Keratinocyte (primary cell): ENCODE measurements around the gene CREG1. TPM values are rescaled to one million over a fixed set of nuclear protein-coding genes. Genes with fewer than 3 reads are reported as not detected.

Experiments used
- DNase-seq: peaks from one replicate; pipeline ENCODE4 v3.0.0-alpha.2; 2011; ENCODE audit warnings: low read depth, missing footprints, low spot score
- FAIRE-seq: peaks from 2 replicates; lab custom pipeline; 2011; peaks lifted over from hg19 to GRCh38; lab: Jason Lieb, UNC
- H2AFZ ChIP-seq: 2 replicates; pipeline ENCODE4 v1.6.0; 2012; ENCODE audit warnings: low read length, control low read depth, inconsistent platforms; ENCODE audit not compliant: control insufficient read depth
- H3K27ac ChIP-seq: 2 replicates; pipeline ENCODE4 v1.5.1; 2011; ENCODE audit warnings: low read length; ENCODE audit not compliant: control insufficient read depth, insufficient read depth
- H3K27me3 ChIP-seq: 3 replicates; pipeline ENCODE4 v1.6.0; 2011; ENCODE audit warnings: low read length; ENCODE audit not compliant: control insufficient read depth, insufficient read depth; ENCODE audit errors: extremely low read depth
- H3K36me3 ChIP-seq, 2 experiments: 2 replicates in 1 of 2; 3 replicates in 1 of 2; pipeline ENCODE4 v1.5.1; 2011; ENCODE audit warnings: low read length in 2 of 2, mild to moderate bottlenecking in 1 of 2; ENCODE audit not compliant: control insufficient read depth in 2 of 2, insufficient read depth in 2 of 2; ENCODE audit errors: extremely low read depth in 1 of 2
- H3K4me1 ChIP-seq: 3 replicates; pipeline ENCODE4 v1.5.1; 2011; ENCODE audit warnings: low read length; ENCODE audit not compliant: control insufficient read depth, insufficient read depth; ENCODE audit errors: extremely low read depth
- H3K4me2 ChIP-seq: 3 replicates; pipeline ENCODE4 v1.6.0; 2011; ENCODE audit warnings: low read depth, low read length; ENCODE audit not compliant: control insufficient read depth, insufficient read depth; ENCODE audit errors: extremely low read depth
- H3K4me3 ChIP-seq, 3 experiments: fragments of 200-600 bp in 1 of 3; sonication (generic) in 1 of 3; 2 replicates in 2 of 3; 3 replicates in 1 of 3; pipeline ENCODE4 v1.5.1; 2011 to 2016; ENCODE audit warnings: low read length in 3 of 3, mild to moderate bottlenecking in 3 of 3, control low read depth in 2 of 3, inconsistent platforms in 1 of 3, low read depth in 1 of 3, mixed read lengths in 1 of 3, mixed run types in 1 of 3, moderate library complexity in 1 of 3; ENCODE audit not compliant: control insufficient read depth in 2 of 3, insufficient read depth in 2 of 3; ENCODE audit errors: extremely low read depth in 1 of 3
- H3K79me2 ChIP-seq: 2 replicates; pipeline ENCODE4 v1.6.0; 2012; ENCODE audit warnings: low read length; ENCODE audit not compliant: control insufficient read depth, insufficient read depth
- H3K9ac ChIP-seq: 3 replicates; pipeline ENCODE4 v1.6.0; 2011; ENCODE audit warnings: low read length; ENCODE audit not compliant: control insufficient read depth, insufficient read depth; ENCODE audit errors: extremely low read depth
- H3K9me1 ChIP-seq: 3 replicates; pipeline ENCODE4 v1.6.0; 2011; ENCODE audit warnings: low read length; ENCODE audit not compliant: control insufficient read depth, insufficient read depth; ENCODE audit errors: extremely low read depth
- H3K9me3 ChIP-seq: 2 replicates; pipeline ENCODE4 v1.5.1; 2012; ENCODE audit warnings: low read depth, low read length; ENCODE audit not compliant: control insufficient read depth
- H4K20me1 ChIP-seq: 3 replicates; pipeline ENCODE4 v1.6.0; 2011; ENCODE audit warnings: low read length; ENCODE audit not compliant: control insufficient read depth, insufficient read depth; ENCODE audit errors: extremely low read depth
- EZH2 ChIP-seq: IDR thresholded peaks from one replicate; pipeline ENCODE4 v1.6.1; 2012; ENCODE audit warnings: inconsistent platforms, mild to moderate bottlenecking, low read length, moderate library complexity
- dilution Hi-C: fragments of 300-500 bp; cut with MboI; formaldehyde crosslinking; loops from one replicate; pipeline ENCODE4 v1.7.0; 2020; ENCODE audit warnings: low sequenced_read_pairs; ENCODE audit not compliant: extremely low pct_ligation_motif_present
- polyA plus RNA-seq, 5 experiments: library from polyadenylated mRNA; depleted of rRNA in 3 of 5; stranded (reverse) in 3 of 5; stranded (forward) in 1 of 5; unstranded in 1 of 5; fragments of >200 nt; gene quantifications; 1 replicate in 1 of 5; 2 replicates in 3 of 5; 3 replicates in 1 of 5; pipeline versions ENCODE4 v1.2.1 to v1.2.3, GENCODE V29; 2011 to 2012; ENCODE audit warnings: missing spikeins in 2 of 5, low read depth in 1 of 5, low replicate concordance in 1 of 5
- TF ChIP-seq, protein P1 (sequence below), 3 experiments: IDR thresholded peaks in 1 of 3; conservative IDR thresholded peaks in 1 of 3; optimal IDR thresholded peaks in 1 of 3; 2 replicates in 2 of 3; 3 replicates in 1 of 3; pipeline versions ENCODE3 to v1.5.1; 2011; ENCODE audit warnings: low read length in 3 of 3, mild to moderate bottlenecking in 3 of 3, moderate library complexity in 2 of 3, control low read depth in 1 of 3, inconsistent platforms in 1 of 3; ENCODE audit not compliant: insufficient read depth in 2 of 3; ENCODE audit errors: extremely low read depth in 1 of 3

CREG1 gene
- polyA plus RNA-seq, 1 donor (not counting 4 experiments of a cell fraction or from before 2014, with no cell fraction given), result 68.8 TPM

DNA sequence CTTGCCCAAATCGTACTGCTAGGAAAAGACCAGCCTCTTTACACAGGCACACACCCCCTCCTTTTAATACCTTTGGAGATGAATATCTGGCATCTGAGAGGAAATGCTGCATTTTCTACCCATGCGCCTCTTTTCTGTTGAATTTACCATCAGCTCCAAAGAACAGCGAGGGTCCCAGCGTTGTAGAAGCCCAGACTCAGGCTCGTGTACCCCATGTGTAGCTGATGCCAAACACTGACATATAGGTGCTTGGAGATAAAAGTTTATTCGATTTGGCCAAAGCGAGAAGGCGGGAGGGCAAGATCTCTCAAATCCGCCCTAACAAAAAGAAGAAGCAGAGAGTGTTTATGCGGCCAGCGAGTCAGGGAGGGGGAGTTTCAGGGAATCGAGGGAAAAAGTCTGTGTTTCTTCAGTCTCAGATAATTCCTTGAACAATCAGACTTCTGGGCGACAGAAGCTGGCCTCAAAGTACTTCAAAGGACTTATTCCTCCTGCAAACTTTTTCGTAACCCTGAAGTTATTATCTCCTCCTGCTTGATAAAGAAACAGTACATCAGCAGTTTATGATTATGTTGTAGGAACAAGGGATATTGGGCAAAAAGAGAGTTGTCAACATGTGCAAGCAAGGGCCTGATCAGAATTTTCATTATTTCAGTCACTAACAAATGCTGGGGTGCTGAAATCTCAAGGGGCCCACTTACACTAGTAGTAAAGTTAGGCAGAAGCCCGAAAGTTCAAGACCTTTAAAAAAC, 642 bp upstream of the CREG1 start:
- Histone ChIP-seq H3K9me1 (no peaks in the 10 kb centered on the region), H3K4me1 (peaks cover 18% of the 10 kb centered on the region), H3K9ac (peak overlapping the region; percentile 63), H3K79me2 (no peaks in the 10 kb centered on the region), H3K27me3 (no peaks in the 10 kb centered on the region), H3K9me3 (no peaks in the 10 kb centered on the region), H2AFZ (peak overlapping the region; percentile 88), H3K36me3 (no peaks in the 10 kb centered on the region), H3K4me2 (peak overlapping the region; percentile 99), H3K4me3 (peak overlapping the region in 2 of 3 experiments; percentile 73 to 81), H4K20me1 (no peaks in the 10 kb centered on the region), H3K27ac (peak overlapping the region; percentile 9)
- DNase-seq, result no peak
- dilution Hi-C loops, result no loop called here
- no peak for FAIRE-seq
- TF ChIP-seq EZH2, result no peak

DNA sequence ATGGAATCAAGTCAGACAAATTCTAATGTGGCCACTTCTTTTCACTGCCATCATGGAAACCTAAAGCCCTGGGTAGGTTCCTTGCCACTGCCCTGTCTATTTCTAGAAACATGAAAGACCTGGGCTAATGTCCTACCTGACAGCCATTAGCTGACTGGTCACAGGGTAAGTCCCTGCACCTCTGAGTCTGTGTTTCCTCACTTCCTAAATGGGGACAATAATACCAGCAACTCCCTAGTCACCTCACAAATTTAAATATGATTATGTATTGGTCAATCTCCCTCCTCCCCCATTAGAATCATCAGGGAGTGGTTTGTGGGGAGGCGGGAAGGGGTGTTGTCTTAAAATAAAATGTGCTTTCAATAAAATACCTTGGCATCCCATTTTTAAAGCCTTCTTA, 2.2 kb downstream of the CREG1 start:
- Histone ChIP-seq H3K4me1 (peaks cover 18% of the 10 kb centered on the region), H3K4me2 (no peak overlapping the region), H3K36me3 (no peaks in the 10 kb centered on the region), H3K9me1 (no peaks in the 10 kb centered on the region), H2AFZ (no peak overlapping the region), H3K79me2 (no peaks in the 10 kb centered on the region), H4K20me1 (no peaks in the 10 kb centered on the region), H3K27me3 (no peaks in the 10 kb centered on the region), H3K4me3 (no peak overlapping the region), H3K9ac (no peak overlapping the region), H3K27ac (no peak overlapping the region), H3K9me3 (no peaks in the 10 kb centered on the region)
- dilution Hi-C loops, result no loop called here
- no peak for FAIRE-seq
- TF ChIP-seq, protein P1, sequence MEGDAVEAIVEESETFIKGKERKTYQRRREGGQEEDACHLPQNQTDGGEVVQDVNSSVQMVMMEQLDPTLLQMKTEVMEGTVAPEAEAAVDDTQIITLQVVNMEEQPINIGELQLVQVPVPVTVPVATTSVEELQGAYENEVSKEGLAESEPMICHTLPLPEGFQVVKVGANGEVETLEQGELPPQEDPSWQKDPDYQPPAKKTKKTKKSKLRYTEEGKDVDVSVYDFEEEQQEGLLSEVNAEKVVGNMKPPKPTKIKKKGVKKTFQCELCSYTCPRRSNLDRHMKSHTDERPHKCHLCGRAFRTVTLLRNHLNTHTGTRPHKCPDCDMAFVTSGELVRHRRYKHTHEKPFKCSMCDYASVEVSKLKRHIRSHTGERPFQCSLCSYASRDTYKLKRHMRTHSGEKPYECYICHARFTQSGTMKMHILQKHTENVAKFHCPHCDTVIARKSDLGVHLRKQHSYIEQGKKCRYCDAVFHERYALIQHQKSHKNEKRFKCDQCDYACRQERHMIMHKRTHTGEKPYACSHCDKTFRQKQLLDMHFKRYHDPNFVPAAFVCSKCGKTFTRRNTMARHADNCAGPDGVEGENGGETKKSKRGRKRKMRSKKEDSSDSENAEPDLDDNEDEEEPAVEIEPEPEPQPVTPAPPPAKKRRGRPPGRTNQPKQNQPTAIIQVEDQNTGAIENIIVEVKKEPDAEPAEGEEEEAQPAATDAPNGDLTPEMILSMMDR (optimal IDR thresholded peaks at IDR 0.05 in 1 of 3, IDR thresholded peaks at IDR 0.05 in 1 of 3, conservative IDR thresholded peaks at IDR 0.05 in 1 of 3; ENCODE audit: extremely low read depth in 1 of 3, insufficient read depth in 2 of 3, low read length in 3 of 3), result no peak
- no peak for TF ChIP-seq EZH2
- no peak for DNase-seq
